Loucy (cell line): ENCODE data around the gene NLRC5.

ENCODE experiments used
- EZH2phosphoT487 ChIP-seq: fragments of 200-600 bp; IDR thresholded peaks from 2 replicates; pipeline ENCODE4 v1.6.1; 2018; ENCODE audit warnings: antibody characterized with exemption, mild to moderate bottlenecking, moderate library complexity, borderline replicate concordance
- TF ChIP-seq, protein P1 (sequence below): fragments of 200-600 bp; sonication (generic); conservative IDR thresholded peaks from 2 replicates; pipeline ENCODE4 v1.5.1; 2014; ENCODE audit warnings: mild to moderate bottlenecking, antibody characterized with exemption, low read length

DNA sequence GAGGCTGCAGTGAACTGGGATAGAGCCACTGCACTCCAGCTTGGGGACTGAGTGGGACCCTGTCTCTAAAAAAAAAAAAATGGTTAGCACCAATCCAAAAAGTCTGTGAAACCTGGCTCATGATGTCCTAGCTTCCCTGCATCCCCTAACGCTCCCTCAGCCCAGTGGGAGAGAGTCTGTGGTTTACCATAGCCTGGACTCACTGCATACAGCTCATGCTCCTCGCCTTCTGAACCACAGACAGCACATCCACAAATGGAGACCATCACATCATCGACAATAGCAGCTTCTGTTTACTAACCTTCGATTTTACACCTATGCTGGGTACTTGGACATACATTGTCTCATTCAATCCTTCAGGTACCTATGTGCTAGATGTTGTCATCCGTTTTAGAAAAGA lies 43.6 kb downstream of the NLRC5 start:
- TF ChIP-seq, protein P1, sequence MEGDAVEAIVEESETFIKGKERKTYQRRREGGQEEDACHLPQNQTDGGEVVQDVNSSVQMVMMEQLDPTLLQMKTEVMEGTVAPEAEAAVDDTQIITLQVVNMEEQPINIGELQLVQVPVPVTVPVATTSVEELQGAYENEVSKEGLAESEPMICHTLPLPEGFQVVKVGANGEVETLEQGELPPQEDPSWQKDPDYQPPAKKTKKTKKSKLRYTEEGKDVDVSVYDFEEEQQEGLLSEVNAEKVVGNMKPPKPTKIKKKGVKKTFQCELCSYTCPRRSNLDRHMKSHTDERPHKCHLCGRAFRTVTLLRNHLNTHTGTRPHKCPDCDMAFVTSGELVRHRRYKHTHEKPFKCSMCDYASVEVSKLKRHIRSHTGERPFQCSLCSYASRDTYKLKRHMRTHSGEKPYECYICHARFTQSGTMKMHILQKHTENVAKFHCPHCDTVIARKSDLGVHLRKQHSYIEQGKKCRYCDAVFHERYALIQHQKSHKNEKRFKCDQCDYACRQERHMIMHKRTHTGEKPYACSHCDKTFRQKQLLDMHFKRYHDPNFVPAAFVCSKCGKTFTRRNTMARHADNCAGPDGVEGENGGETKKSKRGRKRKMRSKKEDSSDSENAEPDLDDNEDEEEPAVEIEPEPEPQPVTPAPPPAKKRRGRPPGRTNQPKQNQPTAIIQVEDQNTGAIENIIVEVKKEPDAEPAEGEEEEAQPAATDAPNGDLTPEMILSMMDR = no peak
- no peak for TF ChIP-seq EZH2phosphoT487
